ENCODE measurements around the gene NSD1. TPM values are rescaled to one million over a fixed set of nuclear protein-coding genes. Genes with fewer than 3 reads are reported as not detected.

NSD1 gene
- total and polyA plus RNA-seq, 9 of the 15 experiments (the other 6 are each of a cell fraction or from before 2014, with no cell fraction given) = 3.8 to 51.0 (median 24.7) TPM

DNA sequence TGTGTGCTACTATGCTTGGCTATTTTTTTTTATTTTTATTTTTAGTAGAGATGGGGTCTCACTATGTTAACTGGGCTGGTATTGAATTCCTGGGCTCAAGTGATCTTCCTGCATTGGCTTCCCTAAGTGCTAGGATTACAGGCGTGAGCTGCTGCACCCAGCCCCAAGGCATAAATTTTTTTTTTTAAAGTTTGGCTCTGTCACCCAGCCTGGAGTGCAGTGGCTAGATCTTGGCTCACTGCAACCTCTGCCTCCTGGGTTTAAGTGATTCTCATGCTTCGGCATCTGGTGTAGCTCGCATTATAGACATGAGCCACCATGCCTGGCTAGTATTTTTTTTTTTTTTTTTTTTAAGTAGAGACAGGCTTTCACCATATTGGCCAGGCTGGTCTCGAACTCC, 99.6 kb downstream of the NSD1 start (continued):
- TF ChIP-seq, protein P1, sequence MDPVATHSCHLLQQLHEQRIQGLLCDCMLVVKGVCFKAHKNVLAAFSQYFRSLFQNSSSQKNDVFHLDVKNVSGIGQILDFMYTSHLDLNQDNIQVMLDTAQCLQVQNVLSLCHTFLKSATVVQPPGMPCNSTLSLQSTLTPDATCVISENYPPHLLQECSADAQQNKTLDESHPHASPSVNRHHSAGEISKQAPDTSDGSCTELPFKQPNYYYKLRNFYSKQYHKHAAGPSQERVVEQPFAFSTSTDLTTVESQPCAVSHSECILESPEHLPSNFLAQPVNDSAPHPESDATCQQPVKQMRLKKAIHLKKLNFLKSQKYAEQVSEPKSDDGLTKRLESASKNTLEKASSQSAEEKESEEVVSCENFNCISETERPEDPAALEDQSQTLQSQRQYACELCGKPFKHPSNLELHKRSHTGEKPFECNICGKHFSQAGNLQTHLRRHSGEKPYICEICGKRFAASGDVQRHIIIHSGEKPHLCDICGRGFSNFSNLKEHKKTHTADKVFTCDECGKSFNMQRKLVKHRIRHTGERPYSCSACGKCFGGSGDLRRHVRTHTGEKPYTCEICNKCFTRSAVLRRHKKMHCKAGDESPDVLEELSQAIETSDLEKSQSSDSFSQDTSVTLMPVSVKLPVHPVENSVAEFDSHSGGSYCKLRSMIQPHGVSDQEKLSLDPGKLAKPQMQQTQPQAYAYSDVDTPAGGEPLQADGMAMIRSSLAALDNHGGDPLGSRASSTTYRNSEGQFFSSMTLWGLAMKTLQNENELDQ (CRISPR knock-in tag; IDR thresholded peaks at IDR 0.05; ENCODE audit: borderline replicate concordance) = no peak
- TF ChIP-seq ZNF431 (CRISPR knock-in tag; IDR thresholded peaks at IDR 0.05) (no peak), RFX1 (IDR thresholded peaks at IDR 0.05) (no peak), TBP (optimal IDR thresholded peaks at IDR 0.05; ENCODE audit: low read depth, low read length) (no peak), ADNP (tag; IDR thresholded peaks at IDR 0.05) (no peak), NONO (IDR thresholded peaks at IDR 0.05; ENCODE audit: low read depth in 2 of 2, low read length in 1 of 2) (no peak), MYNN (IDR thresholded peaks at IDR 0.05) (no peak), MYNN (CRISPR knock-in tag; IDR thresholded peaks at IDR 0.05) (no peak), RBM15 (IDR thresholded peaks at IDR 0.05; ENCODE audit: insufficient read depth, low read length) (no peak), ZNF24 (IDR thresholded peaks at IDR 0.05) (no peak), PRPF4 (IDR thresholded peaks at IDR 0.05; ENCODE audit: insufficient read depth, low read depth, low read length, poor library complexity, severe bottlenecking) (no peak), ZNF232 (CRISPR knock-in tag; IDR thresholded peaks at IDR 0.05) (no peak), NBN (IDR thresholded peaks at IDR 0.05; ENCODE audit: low read depth) (no peak), CREB1 (IDR thresholded peaks at IDR 0.05) (no peak), CREB1 (CRISPR knock-in tag; IDR thresholded peaks at IDR 0.05) (no peak), CC2D1A (IDR thresholded peaks at IDR 0.05) (no peak)
- TF ChIP-seq, protein P2, sequence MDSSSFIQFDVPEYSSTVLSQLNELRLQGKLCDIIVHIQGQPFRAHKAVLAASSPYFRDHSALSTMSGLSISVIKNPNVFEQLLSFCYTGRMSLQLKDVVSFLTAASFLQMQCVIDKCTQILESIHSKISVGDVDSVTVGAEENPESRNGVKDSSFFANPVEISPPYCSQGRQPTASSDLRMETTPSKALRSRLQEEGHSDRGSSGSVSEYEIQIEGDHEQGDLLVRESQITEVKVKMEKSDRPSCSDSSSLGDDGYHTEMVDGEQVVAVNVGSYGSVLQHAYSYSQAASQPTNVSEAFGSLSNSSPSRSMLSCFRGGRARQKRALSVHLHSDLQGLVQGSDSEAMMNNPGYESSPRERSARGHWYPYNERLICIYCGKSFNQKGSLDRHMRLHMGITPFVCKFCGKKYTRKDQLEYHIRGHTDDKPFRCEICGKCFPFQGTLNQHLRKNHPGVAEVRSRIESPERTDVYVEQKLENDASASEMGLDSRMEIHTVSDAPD (CRISPR knock-in tag; IDR thresholded peaks at IDR 0.05) = no peak

Data from K562 (cell line).